HCEC 1CT (cell line): ENCODE data around the gene RNF148.
"Not testable (repeated sequence)": the region's sequence is repeated elsewhere in the genome, so short reads cannot be mapped to it uniquely, and the experiment has no call there.

Source experiments
- DNase-seq: peaks from one replicate; pipeline ENCODE4 v3.0.0-alpha.2; 2017

Gene RNF148

DNA sequence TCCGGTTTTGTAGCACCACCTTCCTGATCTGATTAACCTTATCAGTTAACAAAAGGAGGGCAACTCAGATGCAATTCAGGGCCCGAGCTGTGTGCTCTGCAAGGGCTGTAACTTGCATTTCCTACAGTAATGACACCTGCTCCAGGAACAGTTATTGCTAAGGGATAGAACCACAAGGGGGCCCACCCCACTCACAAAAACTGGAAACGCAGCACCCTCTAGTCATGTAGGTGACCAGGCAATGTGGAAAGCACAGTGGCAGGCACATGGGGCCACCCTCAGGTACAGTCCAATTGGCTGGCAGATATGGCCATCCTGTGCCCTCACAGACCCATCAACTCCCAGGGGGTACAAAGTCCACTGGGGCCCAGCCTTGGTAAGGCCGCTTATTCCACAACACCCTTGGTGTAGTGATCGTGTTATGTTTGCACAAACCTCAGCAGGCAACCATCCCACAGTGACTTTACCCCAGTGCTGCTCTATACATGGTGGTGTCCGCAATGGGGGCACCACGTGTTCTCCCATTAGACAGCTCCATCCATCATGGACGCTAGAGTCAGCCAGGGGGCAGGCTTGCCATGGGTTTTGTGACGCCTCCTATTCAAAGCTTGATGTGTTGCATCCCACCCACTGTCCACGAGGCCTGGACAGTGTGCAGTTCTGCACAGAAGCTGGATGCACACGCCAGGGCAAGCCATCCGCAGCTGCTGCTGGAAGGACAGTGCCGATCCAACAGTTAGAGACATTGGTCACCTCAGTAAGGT, 13.2 kb downstream of the RNF148 start:
- DNase-seq: no peak

GRCh38 chr7:122688400-122688998, 14.2 kb downstream of the RNF148 start:
- no peak for DNase-seq

DNA sequence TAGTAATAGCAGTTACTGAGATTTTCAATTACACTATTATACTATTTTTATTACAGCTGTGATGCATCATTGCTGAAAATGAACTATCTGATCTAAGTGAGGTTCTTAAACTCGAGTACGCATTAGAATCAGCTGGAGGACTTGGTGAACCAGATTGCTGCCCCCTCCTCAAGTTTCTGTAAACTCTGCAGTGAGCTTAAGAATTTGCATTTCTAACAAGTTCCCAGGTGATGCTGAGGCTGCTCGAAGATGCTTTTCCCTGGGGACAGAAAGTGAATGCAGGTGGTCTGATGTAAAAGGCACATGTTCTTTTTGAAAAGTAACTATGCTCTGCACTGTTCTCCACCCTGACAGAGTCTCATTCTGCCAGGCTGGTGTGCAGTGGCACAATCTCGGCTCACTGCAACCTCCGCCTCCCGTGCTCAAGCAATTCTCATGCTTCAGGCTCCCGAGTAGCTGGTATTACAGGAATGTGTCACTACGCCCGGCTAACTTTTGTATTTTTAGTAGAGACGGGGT, 16.3 kb downstream of the RNF148 start:
- no peak for DNase-seq

- no peak for DNase-seq
Observed at GRCh38 chr7:122684504-122684903, 18.2 kb downstream of the RNF148 start.

- no peak for DNase-seq
Observed at GRCh38 chr7:122682815-122683550, 19.7 kb downstream of the RNF148 start.

DNA sequence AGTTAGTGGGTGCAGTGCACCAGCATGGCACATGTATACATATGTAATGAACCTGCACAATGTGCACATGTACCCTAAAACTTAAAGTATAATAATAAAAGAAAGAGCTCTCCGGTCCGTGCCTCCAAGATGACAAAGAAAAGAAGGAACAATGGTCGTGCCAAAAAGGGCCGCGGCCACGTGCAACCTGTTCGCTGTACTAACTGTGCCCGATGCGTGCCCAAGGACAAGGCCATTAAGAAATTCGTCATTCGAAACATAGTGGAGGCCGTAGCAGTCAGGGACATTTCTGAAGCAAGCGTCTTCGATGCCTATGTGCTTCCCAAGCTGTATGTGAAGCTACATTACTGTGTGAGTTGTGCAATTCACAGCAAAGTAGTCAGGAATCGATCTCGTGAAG, 21.5 kb downstream of the RNF148 start:
- DNase-seq: not testable (repeated sequence)

DNA sequence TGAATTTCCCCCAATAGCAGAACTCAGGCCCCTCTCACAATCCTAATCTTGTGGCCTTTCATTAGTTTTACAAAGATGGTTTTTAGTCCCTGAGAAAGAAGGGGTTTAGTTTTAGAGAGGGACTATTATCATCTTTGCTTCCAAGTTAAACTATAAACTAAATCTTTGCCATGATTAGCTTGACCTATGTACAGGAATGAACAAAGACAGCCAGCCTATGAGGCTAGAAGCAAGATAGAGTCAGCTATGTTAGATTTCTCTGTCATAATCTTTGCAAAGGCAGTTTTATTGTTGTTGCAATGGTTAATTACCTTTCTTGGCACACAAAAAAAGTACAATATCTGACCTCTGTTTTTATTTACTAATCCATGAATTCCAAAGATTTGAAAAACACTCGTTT, 22.9 kb downstream of the RNF148 start:
- DNase-seq: no peak

DNA sequence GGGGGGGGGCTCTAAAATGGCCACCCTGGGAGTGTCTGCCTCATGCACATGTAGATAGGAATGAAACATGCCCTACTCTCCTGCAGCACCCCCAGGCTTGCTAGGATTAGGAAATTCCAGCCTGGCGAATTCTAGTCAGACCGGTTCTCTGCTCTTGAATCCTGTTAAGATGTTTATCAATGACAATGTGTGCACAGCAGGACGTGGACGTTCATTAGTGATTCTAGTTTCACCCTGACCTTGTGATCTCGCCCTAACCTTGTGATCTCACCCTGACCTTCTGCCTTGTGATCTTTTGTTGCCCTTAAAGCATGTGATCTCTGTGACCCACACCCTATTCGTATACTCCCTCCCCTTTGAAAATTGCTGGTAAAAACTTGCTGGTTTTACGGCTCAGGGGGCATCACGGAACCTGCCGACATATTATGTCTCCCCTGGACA, 23.4 kb downstream of the RNF148 start:
- DNase-seq: not testable (repeated sequence)

- DNase-seq: no peak
Observed at GRCh38 chr7:122677149-122677548, 25.6 kb downstream of the RNF148 start.

DNA sequence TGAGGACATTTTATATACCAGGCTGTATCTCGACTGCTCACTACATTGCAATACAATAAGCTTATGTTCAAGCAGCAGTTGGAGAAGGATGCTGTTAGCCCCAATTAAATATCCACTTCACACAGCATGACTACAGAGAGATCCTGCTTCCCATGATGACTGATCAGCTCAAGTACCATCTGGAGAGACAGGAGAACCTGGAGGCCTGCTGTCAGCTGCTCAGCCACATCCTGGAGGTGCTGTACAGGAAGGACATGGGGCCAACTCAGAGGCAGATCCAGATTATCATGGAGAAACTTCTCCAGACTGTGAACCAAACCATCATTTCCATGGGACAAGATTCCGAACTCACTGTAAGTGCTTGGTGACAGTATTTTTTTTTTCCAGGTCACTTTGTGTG, 26.3 kb downstream of the RNF148 start:
- DNase-seq: no peak

DNA sequence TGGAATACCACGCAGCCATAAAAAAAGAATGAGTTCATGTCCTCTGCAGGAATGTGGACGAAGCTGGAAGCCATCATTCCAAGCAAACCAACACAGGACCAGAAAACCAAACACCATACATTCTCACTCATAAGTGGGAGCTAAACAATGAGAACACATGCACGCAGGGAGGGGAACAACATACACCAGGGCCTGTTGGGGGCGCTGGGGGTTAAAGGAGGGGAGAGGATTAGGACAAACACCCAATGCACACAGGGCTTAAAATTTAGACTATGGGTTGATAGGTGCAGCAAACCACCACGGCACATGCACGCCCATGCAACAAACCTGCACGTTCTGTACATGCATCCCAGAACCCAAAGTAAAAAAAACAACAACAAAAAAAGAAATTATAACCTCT, 27.1 kb downstream of the RNF148 start:
- no peak for DNase-seq

- no peak for DNase-seq
Observed at GRCh38 chr7:122675011-122675410, 27.7 kb downstream of the RNF148 start.

GRCh38 chr7:122674502-122674901, 28.2 kb downstream of the RNF148 start:
- no peak for DNase-seq

DNA sequence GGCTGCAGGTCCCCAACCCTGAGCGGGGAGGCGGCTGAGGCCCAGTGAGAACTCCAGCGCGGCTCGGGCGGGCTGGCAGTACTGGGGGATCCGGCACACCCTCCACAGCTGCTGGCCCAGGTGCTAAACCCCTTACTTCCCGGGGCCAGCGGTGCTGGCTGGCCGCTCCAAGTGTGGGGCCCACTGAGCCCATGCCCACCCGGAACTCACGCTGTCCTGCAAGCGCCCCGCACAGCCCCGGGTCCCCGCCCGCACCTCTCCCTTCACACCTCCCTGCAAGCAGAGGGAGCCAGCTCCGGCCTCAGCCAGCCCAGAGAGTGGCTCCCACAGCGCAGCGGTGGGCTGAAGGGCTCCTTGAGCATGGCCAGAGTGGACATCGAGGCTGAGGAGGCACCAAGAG, 28.8 kb downstream of the RNF148 start:
- no peak for DNase-seq

GRCh38 chr7:122672536-122672935, 30.2 kb downstream of the RNF148 start:
- DNase-seq: no peak

DNA sequence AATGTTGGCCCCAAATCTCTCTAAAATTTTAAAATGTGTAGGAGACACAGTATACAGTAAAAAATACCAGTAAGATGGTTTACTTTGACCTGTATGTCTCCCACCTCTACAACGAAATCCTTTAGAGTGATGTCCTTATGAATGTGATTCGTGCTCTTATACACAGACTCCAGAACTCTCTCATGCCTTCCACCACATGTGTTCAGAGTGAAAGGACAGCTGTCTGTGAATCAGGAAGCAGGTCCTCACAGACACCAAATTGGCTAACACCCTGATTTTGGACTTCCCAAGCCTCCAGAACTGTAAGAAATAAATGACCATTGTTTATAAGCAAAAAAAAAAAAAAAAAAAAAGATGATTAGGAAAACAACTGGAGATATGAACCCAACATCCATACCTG, 39.0 kb downstream of the RNF148 start:
- DNase-seq: no peak

- DNase-seq: no peak
Observed at GRCh38 chr7:122658856-122659255, 43.9 kb downstream of the RNF148 start.

DNA sequence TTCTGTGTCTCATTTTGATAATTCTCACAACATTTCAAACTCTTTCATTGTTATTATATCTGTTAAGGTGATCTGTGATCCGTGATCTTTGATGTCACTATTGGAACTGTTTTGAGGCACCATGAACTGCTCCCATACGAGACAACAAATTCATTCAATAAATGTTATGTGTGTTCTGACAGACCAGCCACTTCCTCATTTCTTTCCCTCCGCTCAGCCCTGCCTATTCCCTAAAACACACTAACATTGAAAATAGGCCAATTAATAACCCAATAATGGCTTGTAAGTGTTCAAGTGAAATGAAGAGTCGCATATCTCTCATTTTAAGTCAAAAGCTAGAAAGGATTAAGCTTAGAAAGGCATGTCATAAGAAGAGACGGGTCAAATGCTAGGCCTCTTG, 49.0 kb downstream of the RNF148 start:
- DNase-seq: no peak

- DNase-seq: no peak
Observed at GRCh38 chr7:122652876-122653275, 49.8 kb downstream of the RNF148 start.
